ENCODE results near the gene SLC4A1. TPM values are rescaled to one million over a fixed set of nuclear protein-coding genes. Genes with fewer than 3 reads are reported as not detected.

The SLC4A1 gene
- polyA plus RNA-seq, 1 donor (not counting 4 experiments of a cell fraction or from before 2014, with no cell fraction given) = not detected

DNA sequence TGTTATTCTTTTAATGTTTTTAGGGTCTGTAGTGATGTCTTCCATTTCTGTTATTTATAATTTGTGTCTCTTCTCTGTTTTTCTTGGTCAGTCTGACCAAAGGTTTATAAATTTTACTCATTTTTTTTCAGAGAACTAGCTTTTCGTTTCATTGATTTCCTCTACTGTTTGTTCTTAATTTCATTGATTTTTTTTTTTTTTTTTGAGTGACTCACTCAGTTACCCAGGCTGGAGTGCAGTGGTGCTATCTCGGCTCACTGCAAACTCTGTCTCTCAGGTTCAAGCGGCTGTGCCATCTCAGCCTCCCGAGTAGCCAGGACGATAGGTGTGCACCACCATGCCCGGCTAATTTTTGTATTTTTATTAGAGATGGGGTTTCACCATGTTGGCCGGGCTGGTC, 35.9 kb downstream of the SLC4A1 start:
- H3K27me3 ChIP-seq (ENCODE audit: control insufficient read depth, extremely low read depth, insufficient read depth, low read length) = no peaks in the 10 kb centered on the region
- DNase-seq (ENCODE audit: low read depth, low spot score) (no peak), FAIRE-seq (no peak)
- no peaks in the 10 kb centered on the region for H3K9me1 ChIP-seq (ENCODE audit: control insufficient read depth, extremely low read depth, insufficient read depth, low read length)
- peaks cover 18% of the 10 kb centered on the region for H3K4me1 ChIP-seq (ENCODE audit: control insufficient read depth, extremely low read depth, insufficient read depth, low read length)
- H2AFZ ChIP-seq (ENCODE audit: control insufficient read depth, low read length) = no peak overlapping the region
- TF ChIP-seq, protein P1, sequence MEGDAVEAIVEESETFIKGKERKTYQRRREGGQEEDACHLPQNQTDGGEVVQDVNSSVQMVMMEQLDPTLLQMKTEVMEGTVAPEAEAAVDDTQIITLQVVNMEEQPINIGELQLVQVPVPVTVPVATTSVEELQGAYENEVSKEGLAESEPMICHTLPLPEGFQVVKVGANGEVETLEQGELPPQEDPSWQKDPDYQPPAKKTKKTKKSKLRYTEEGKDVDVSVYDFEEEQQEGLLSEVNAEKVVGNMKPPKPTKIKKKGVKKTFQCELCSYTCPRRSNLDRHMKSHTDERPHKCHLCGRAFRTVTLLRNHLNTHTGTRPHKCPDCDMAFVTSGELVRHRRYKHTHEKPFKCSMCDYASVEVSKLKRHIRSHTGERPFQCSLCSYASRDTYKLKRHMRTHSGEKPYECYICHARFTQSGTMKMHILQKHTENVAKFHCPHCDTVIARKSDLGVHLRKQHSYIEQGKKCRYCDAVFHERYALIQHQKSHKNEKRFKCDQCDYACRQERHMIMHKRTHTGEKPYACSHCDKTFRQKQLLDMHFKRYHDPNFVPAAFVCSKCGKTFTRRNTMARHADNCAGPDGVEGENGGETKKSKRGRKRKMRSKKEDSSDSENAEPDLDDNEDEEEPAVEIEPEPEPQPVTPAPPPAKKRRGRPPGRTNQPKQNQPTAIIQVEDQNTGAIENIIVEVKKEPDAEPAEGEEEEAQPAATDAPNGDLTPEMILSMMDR (optimal IDR thresholded peaks at IDR 0.05 in 1 of 3, IDR thresholded peaks at IDR 0.05 in 1 of 3, conservative IDR thresholded peaks at IDR 0.05 in 1 of 3; ENCODE audit: extremely low read depth in 1 of 3, insufficient read depth in 2 of 3, low read length in 3 of 3) = no peak
- no peak for TF ChIP-seq EZH2 (IDR thresholded peaks at IDR 0.05; ENCODE audit: low read length)
- no peaks in the 10 kb centered on the region for H4K20me1 ChIP-seq (ENCODE audit: control insufficient read depth, extremely low read depth, insufficient read depth, low read length)
- H3K9me3 ChIP-seq (ENCODE audit: control insufficient read depth, low read depth, low read length) = no peaks in the 10 kb centered on the region
- no peak overlapping the region for H3K4me3 ChIP-seq (ENCODE audit: control insufficient read depth in 2 of 3, extremely low read depth in 1 of 3, insufficient read depth in 2 of 3, low read depth in 1 of 3, low read length in 3 of 3)
- dilution Hi-C loops (cut with MboI; ENCODE audit: extremely low pct_ligation_motif_present, low sequenced_read_pairs) = no loop called here
- no peaks in the 10 kb centered on the region for H3K36me3 ChIP-seq (ENCODE audit: control insufficient read depth in 2 of 2, extremely low read depth in 1 of 2, insufficient read depth in 2 of 2, low read length in 2 of 2)
- no peaks in the 10 kb centered on the region for H3K79me2 ChIP-seq (ENCODE audit: control insufficient read depth, insufficient read depth, low read length)
- H3K9ac ChIP-seq (ENCODE audit: control insufficient read depth, extremely low read depth, insufficient read depth, low read length) = no peak overlapping the region
- no peak overlapping the region for H3K27ac ChIP-seq (ENCODE audit: control insufficient read depth, insufficient read depth, low read length)
- H3K4me2 ChIP-seq (ENCODE audit: control insufficient read depth, extremely low read depth, insufficient read depth, low read depth, low read length) = no peak overlapping the region

DNA sequence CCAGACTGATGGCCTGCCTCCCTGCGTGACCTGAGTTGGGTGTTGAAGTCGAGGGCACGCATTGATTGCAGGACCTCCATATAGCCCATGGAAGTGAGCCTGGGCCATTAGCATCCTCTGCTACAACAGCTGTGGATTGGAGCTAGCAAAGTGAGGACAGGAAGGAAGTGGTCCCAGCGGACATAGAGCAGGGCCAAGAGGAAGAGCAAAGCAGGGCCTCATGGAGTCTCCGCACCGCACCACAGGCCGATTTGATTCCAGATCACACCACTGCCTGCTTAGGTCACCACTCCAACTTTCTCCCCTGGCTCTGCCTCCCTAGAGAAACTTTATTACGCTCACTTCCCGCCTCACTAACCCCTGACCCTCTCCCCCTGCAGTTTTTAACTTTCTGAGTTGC, 37.8 kb downstream of the SLC4A1 start:
- no peak overlapping the region for H2AFZ ChIP-seq (ENCODE audit: control insufficient read depth, low read length)
- no peaks in the 10 kb centered on the region for H3K79me2 ChIP-seq (ENCODE audit: control insufficient read depth, insufficient read depth, low read length)
- DNase-seq (ENCODE audit: low read depth, low spot score) (no peak), FAIRE-seq (no peak)
- no peaks in the 10 kb centered on the region for H4K20me1 ChIP-seq (ENCODE audit: control insufficient read depth, extremely low read depth, insufficient read depth, low read length)
- no peak overlapping the region for H3K4me3 ChIP-seq (ENCODE audit: control insufficient read depth in 2 of 3, extremely low read depth in 1 of 3, insufficient read depth in 2 of 3, low read depth in 1 of 3, low read length in 3 of 3)
- TF ChIP-seq EZH2 (IDR thresholded peaks at IDR 0.05; ENCODE audit: low read length) = no peak
- TF ChIP-seq, protein P1 (optimal IDR thresholded peaks at IDR 0.05 in 1 of 3, IDR thresholded peaks at IDR 0.05 in 1 of 3, conservative IDR thresholded peaks at IDR 0.05 in 1 of 3; ENCODE audit: extremely low read depth in 1 of 3, insufficient read depth in 2 of 3, low read length in 3 of 3) = no peak
- H3K36me3 ChIP-seq (ENCODE audit: control insufficient read depth in 2 of 2, extremely low read depth in 1 of 2, insufficient read depth in 2 of 2, low read length in 2 of 2) = no peaks in the 10 kb centered on the region
- dilution Hi-C loops (cut with MboI; ENCODE audit: extremely low pct_ligation_motif_present, low sequenced_read_pairs) = no loop called here
- H3K9ac ChIP-seq (ENCODE audit: control insufficient read depth, extremely low read depth, insufficient read depth, low read length) = no peak overlapping the region
- peaks cover 6% of the 10 kb centered on the region for H3K4me1 ChIP-seq (ENCODE audit: control insufficient read depth, extremely low read depth, insufficient read depth, low read length)
- no peak overlapping the region for H3K4me2 ChIP-seq (ENCODE audit: control insufficient read depth, extremely low read depth, insufficient read depth, low read depth, low read length)
- no peaks in the 10 kb centered on the region for H3K9me3 ChIP-seq (ENCODE audit: control insufficient read depth, low read depth, low read length)
- no peak overlapping the region for H3K27ac ChIP-seq (ENCODE audit: control insufficient read depth, insufficient read depth, low read length)
- H3K9me1 ChIP-seq (ENCODE audit: control insufficient read depth, extremely low read depth, insufficient read depth, low read length) = no peaks in the 10 kb centered on the region
- no peaks in the 10 kb centered on the region for H3K27me3 ChIP-seq (ENCODE audit: control insufficient read depth, extremely low read depth, insufficient read depth, low read length)

Data from keratinocyte (primary cell).